Measurements from ENCODE around the gene FBF1.
"Not testable (repeated sequence)": the region's sequence is repeated elsewhere in the genome, so short reads cannot be mapped to it uniquely, and the experiment has no call there.

The FBF1 gene

DNA sequence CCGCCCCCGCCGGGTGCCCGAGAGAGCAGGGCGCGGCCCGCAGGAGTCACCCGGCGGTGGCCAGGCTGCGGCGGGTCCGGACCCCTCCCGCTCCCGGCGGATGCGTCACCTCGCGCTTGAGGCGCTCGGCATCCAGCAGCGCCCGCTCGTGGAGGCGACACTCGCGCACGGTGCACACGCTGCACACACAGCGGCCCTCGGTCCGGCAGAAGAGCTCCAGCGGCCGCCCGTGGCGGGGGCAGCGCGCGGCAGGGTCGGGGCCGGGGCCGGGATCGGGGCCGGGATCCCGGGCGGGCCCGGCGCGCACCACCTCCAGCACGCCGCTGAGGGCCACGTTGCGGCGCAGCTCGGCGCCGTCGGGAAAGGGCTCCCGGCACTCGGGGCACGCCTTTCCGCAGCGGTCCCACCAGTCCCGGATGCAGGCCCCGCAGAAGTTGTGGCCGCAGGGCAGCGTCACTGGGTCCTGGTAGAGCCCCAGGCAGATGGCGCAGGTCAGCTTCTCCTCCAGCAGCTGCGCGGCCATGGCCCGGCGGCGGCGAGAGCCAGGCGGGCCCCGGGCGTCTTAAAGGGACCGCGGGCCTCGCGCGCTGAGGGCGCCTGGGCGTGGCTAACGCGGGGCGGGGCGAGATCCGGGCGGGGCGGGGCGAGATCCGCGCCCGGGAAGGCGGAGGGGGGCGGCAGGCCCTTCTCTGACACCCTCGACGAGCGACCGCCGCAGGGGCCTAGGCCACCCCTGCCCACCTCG, 44.3 kb downstream of the FBF1 start, which contains the start of gene TRIM65:
TRIM65 (minus strand) TSS at position 537 of the 745 bp plus-strand sequence; CDS start at position 523, 14 bp downstream.
- DNase-seq (ENCODE audit: low spot score) = peak; percentile 95

DNA sequence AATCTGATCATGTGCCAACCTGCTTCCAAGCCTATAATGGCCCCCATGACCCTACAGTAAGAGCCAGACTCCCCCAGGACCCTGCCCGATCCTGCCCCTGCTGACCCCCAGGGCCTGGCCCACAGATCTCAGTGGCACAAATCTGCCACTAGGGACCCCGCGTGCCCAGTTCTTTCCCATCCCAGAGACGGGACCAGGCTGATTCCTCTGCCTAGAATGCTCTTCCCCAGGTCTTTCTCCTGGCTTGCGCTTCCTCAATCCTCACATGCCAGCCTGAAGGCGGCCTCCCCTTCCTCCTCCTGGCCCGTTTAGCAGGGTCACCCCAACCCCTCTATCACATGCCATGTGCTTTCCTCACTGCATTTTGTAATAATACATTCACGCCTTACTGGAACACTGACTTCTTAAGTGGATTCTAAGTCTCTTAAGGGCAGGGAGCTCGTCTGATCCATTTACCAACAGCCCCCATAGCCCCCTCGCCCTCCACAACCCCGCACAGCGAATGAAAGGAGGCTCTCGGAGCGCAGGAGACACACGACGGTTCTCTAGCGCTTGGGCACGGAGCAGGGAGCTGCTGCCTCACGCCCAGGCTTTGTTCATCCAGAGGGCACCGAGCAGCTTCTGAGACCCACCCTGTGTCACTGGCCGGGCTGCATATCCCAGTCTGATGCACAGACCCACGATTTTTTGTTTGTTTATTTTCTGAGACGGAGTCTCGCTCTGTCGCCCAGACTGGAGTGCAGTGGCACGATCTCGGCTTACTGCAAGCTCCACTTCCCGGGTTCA, 45.3 kb downstream of the FBF1 start:
- peak; percentile 61 for DNase-seq (ENCODE audit: low spot score)

DNA sequence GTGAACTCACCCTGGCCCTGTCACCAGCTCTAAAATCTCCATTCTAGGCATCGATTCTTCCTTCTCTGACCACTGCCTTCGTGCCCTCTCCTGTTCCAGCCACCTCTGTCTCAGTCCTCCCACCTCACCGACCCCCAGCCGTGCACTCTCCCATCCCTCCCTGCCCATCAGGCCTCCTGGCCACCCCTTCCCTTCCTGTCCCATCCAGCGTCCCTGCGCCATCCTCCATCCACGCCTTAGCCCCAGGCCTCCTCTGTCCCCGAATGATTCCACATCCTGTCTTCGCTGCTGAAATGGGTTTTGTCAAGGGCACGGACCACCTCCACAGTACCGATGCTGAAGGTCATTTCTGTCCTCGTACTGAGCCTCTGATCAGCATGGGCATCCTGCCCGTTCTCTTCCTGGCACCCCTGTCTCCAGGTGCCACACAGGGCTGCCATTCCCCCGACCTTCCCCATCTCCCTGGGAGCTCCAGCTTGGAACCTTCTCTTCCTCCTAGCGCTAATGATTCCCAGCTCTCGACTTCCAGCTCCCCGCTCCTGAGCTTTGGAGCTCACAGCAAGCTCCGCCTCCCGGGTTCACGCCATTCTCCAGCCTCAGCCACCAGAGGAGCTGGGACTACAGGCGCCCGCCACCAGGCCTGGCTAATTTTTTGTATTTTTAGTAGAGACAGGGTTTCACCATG, 46.7 kb downstream of the FBF1 start:
- no peak for DNase-seq (ENCODE audit: low spot score)

DNA sequence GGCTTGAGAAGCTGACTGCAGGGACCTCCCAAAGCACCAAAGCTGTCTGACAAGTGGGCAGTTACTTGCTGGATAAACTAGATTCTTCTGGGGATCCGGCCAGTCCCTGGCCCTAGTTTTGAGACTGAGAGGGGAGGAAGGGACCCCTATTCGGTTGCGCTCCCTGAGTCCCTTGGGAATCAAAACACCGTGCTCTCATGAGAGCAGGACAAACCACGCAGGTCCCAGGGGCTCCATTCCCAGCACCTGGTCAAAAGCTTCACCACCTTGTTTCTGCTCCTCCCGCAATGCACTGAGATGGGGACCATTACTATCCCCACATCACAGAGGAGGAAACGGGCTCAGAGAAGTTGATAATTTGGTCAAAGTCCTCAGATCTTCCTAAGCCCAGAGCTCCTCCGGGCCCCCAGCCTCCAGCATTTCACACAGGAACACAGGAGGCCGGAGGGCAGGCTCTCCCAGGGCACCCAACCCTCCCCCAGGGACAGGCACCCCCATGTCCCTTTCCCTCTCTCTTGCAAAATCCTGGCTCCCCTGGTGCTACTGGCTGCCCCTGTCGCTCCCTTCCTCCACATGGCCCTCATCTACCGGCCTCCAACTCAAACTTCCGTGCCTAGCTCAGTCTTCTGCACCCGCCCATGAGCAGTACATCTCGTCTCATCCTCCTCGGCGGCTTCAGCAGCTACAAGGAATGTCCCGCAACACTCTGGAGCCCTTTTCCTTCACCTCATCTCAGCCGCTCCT, 47.4 kb downstream of the FBF1 start:
- no peak for DNase-seq (ENCODE audit: low spot score)

DNA sequence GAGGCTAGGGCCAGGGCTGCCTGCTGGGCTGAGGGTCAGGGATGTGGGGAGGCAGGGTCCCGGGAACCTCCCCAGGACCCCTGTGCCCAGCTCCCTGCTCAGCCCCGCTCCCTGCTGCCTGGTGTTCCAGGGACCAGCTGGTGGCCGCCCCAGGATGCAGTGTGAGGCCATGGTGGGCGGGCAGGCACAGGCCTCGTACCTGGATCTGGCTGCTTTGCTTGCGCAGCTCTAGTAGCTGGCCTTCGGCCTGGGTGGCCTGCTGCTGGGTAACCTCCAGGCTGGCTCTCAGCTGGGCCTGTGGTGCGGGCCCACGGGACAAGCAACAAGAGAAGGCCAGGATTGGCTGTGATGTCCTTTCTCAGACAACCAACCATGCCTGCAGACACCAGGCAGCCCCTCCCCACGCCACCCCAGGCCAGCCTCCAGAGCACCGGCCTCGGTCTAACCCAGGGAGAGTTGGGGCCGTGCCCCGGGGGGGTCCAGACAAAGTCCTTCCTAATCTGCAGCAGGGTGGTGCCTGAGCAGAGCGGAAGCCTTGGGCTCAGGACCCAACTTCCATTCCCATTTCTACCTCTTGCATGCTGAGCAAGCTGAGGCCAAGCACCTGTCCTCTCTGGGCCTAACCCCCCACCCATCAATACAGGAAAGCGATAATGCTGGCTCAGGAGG, 48.2 kb downstream of the FBF1 start:
- no peak for DNase-seq (ENCODE audit: low spot score)

DNA sequence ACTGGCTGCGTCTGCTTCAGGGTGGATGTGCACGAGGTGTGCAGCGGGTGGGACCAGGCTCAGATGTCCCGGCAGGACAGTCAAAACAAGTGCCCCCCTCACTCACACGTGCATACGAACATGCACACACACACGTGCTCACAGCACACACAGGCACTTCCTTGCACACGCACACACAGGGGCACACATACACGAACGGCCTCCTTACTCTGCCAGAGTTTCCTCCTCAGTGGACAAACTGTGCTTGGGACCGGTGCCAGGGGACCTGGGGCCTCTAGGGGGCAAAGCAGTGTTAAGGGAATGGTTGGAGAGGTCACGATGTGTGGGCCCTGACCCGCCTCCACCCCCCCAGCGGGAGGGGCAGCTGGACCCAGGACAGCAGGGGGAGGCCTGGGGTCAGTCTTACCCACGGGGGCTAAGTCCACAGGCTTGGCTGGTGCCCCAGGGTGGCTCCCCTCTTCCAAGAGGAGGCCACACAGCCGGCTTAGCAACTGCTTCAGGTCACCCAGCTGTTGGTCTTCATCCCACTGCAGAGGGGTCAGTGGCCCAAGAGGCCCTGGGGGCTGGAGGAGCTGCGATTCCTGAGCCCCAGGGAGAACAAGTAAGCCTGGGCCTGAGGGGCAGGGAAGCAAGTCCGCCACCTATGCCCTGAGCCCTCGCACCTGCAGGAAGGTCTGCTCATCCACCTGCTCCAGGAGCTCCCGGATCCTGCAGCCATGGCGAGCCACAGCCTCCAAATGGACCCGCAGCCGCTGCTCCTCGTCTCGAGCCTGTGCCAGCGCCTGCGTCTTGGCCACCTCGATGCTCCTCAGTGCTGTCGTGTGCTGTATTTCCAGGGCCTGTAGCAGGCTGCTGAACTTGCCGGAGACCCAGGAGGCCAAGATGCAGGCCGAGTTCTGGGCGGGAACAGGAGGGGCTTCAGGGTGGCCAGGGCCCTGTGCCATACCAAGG, 49.0 kb downstream of the FBF1 start:
- no peak for DNase-seq (ENCODE audit: low spot score)

DNA sequence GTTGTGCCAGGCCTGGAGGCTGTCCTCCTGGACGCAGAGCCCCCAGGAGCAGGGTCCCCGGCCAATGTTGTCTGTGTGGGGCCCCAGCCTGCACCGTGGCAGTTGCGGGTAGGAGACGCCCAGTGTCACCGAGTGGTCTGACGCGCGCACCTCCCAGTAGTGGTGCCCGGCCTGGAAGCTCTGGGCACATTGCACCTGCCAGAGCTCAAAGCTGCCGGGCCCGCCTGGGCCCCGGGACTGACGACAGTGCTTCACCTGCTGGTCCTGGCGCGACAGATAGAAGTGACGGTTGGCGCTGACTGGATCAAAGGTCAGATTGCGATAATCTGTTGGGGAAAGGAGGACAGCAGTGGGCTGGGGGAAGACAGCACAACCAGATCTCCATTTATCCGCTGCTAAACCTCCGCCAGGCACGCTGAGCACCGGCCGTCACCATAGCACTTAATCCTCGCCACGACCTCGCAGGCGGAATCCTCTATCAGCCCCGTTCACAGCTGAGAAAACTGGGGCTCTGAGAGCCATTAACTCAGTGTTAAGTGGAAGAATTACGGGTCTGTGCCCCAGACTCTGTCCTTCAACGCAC, 49.7 kb downstream of the FBF1 start:
- DNase-seq (ENCODE audit: low spot score) = no peak

DNA sequence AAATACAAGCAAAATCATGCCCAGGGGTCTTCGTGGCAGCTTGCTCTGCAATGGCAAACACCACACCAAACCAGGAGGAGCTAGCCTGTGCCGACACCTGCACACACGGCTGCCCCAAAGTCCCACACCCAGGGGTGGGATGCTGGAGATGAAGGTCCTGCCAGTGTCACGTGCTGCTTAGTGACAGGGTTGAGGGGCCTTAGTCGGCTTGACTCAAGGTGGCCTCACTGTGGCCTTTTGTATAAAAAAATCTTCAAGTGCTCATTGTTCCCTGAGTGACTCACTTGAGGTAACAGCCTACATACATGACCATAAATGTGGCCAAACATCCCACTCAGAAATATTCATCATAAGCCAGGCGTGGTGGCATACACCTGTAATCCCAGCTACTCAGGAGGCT, 51.4 kb downstream of the FBF1 start:
- DNase-seq (ENCODE audit: low spot score) = no peak

DNA sequence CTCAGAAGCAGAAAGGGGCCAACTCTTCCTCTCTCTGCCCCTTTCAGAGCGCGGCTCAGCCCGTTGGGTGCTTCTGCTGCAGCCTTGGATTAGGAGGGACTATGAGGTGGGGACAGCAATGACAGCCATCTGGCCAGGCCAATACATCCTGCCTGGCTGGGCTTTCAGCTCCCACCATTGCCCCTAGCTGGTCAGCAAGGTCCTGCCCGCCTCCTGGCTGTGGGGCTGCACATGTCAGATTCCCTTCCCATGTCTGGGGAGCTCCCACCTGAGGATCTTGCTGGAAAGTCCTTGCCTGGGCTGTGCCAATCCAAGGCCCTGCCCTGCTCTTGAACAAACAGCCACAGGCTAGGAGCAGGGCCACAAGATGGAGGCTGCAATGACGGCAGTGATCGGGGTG, 52.4 kb downstream of the FBF1 start:
- DNase-seq (ENCODE audit: low spot score) = no peak

DNA sequence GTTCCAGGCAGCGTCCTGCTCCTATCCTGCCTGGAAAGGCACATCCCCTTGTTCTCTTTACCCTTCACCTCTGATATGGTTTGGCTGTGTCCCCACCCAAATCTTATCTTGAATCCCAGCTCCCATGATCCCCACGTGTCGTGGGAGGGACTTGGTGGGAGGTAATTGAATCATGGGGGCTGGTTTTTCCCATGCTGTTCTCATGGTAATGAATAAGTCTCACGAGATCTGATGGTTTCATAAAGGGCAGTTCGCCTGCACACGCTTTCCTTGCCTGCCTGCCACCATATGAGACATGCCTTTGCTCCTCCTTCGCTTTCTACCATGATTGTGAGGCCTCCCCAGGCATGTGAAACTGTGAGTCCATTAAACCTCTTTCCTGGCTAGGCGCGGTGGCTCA, 55.0 kb downstream of the FBF1 start:
- not testable (repeated sequence) for DNase-seq (ENCODE audit: low spot score)

DNA sequence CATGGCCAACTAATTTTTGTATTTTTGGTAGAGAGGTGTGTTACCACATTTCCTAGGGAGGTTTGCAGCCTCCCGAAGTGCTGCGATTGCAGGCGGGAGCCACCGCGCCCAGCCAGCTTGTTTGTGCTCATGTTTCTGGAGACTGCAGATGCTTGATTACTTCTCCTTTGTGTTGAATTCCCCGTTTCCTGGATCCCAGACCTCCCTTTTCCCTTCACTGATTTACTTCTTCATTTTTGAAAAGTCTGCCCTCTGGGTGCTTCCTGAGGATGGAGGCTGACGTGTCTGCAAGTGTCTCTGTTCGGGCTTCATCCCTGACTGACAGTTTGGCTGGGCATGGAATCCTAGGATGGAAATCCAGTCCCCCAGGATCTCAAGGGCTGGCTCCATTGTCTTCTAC, 55.4 kb downstream of the FBF1 start:
- no peak for DNase-seq (ENCODE audit: low spot score)

DNA sequence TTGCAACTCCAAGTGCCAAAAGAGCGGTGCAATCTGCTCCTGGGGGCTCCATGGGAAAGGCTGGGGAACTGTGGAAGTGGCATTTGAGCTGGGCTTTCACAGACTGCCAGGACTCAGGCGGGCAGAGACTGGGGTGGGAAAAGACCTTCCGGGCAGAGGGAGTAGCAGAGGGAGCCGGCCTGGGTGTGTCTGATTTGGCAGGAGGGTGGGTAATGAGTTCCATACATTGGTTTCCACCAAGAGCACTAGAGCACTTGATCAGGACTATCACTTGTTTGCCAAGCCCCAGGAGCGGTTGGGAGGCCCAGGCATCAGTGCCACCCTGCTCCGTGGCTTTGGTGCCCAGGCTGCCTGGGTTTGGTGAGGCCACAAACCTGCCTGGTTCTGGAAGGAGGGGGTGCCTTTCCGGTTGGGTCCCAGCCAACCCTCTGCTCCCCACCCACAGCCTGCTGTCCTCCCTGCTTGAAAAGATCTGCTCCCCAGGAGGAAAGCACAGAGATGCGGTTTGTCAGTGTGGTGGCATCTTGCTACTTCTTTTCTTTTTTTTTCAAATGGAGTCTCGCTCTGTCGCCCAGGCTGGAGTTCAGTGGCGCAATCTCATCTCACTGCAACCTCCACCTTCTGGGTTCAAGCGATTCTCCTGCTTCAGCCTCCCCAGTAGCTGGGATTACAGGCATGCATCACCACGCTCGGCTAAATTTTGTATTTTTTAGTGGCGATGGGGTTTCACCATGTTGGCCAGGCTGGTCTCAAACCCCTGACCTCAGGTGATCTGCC, 59.0 kb downstream of the FBF1 start:
- no peak for DNase-seq (ENCODE audit: low spot score)

DNA sequence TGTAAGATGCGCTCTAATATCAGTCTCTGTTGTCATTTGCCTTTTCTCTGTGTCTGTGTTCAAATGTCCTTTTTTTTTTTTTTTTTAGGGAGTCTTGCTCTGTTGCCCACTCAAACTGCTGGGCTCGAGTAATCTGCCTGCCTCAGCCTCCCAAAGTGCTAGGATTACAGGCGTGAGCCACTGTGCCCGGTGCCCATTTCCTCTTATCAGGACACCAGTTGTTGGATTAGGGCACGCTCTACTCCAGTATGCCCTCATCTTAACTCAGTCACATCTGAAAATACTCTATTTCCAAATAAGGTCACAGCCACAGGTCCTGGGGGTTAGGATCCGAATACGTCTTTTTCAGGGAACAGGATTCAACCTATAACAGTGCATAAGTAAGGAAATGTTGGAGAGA, 60.6 kb downstream of the FBF1 start:
- DNase-seq (ENCODE audit: low spot score) = no peak

DNA sequence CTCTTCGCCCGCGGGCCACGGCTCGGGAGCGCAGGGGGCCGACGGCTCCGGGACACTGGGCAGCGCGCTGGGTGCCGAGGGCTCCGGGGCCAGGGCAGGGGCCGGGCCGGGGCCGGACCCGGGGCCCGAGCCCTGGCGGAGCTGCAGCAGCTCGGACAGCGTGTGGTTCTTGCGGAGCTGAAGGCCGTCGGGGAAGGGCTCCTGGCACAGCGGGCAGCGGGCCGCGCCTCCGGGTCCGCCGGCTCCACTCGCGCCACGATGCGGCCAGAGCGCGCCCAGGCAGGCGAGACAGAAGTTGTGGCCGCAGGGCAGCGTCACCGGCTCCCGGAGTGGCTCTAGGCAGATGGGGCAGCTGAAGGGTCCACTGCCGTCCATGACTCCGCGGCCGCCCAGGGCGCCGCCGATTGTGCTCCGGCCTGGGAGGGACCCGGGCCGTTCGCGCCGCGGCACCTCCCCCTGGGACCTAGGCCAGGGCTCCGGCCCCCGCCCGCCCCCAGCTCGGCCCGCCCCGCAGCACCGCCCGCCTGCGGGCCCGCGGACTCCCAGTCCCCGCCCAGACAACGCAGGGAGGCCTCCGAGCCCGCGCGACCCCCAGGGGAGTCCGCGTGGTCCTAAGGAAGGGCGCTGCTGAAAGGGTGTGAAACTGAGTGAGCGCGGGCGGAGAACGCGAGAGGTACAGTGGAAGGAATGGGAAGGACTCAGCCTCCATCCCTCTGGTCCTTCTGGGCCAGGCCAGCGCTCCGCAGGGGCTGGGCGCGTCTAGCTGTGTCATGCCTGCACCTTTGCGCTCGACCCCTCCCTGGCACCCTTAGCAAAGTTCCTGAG, 62.5 kb downstream of the FBF1 start, which contains the start of gene TRIM47:
TRIM47 (minus strand) TSS at position 408 of the 825 bp plus-strand sequence; CDS start at position 375, 33 bp downstream.
- DNase-seq (ENCODE audit: low spot score) = peak; percentile 81

DNA sequence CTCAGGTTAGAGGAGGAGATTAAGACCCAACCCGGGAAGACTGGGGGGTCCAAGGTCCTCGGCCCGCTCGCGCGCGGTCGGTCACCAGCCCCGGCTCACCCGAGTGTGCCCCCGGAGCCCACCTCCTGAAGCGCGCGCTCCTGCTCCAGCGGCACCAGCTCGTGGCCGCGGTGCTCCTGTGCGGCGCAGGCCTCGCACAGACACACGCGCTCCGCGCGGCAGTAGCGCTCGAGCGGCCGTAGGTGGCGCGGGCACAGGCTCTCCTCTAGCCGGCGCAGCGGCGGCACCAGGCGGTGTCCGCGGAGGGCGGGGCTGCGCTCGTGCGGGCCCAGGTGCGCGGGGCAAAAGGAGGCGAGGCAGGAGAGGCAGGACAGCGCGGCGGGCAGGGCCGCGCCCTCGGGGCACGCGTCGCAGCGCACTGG, 63.1 kb downstream of the FBF1 start:
- DNase-seq (ENCODE audit: low spot score) = peak; percentile 74

DNA sequence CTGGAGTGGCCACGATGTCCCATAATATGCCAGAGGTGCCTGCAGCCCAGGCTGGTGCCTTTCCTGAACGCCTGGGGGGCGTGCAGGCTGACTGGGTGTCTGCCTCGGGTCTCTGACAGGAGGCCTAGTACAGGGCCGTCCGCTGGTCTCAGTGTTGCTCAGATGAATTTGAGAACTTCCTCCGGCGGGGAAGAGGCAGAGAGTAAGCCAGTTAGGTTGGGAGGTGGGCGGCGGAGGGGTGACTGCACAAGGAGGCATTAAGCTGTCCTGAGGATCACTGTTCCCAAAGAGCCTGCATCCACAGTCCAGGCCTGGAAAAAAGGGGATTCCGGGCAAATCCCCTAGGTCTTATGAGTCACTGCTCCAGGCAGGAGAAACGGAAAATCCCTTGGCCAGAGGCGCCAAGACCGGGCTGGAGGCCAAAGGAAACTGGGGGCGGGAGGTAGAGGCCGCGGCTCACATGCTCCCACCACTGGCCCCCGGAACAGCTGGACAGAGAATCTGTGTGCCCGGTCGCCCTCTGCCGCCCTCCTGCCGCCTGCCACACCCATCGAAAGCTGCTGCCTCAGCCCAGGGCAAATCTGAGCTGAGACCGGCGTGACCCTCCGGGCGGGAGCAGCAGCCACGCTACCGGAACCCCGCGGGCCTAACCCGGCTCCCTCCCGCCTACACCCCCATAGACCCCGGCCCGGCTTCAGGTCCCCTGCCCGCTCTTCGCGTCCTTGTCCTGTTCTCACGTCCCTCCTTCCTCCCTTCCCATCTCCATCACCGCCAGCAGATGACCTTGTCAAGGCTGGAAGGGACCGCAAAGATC, 63.7 kb downstream of the FBF1 start:
- peak; percentile 93 for DNase-seq (ENCODE audit: low spot score)

Data from GM03348 (cell line).